HCT116 (cell line): Measurements from ENCODE around the gene SIL1. TPM values are rescaled to one million over a fixed set of nuclear protein-coding genes. Genes with fewer than 3 reads are reported as not detected.

Source experiments
- ATAC-seq: fragments of 200-7000 bp; cut with Tn5 transposase; 2 replicates; pipeline ENCODE4 v1.9.1; 2020; ENCODE audit warnings: mild to moderate bottlenecking, moderate library complexity
- BruUV-seq: library from RNA; stranded (reverse); fragments of 400-500 nt; replicated peaks from 2 replicates; lab custom pipeline; 2021; lab: Mats Ljungman, UMichigan
- CTCF ChIA-PET: fragments of 300-600 bp; sonication (Branson Sonifier 250); formaldehyde crosslinking; loops from one replicate; lab custom pipeline; 2021; ENCODE audit warnings: antibody characterized with exemption; lab: Charles Lee
- POLR2A ChIA-PET: fragments of 300-600, 350-600 bp; sonication (Branson Sonifier 250); formaldehyde crosslinking; loops from one replicate; lab custom pipeline; 2021; ENCODE audit warnings: antibody characterized with exemption; lab: Charles Lee
- RAD21 ChIA-PET, 2 experiments: fragments of 300-600 bp; sonication (Branson Sonifier 250); formaldehyde crosslinking; loops; one replicate each; lab custom pipeline; 2023; ENCODE audit warnings: low total read pairs in 2 of 2; ENCODE audit not compliant: uncharacterized antibody in 2 of 2, unreplicated experiment in 2 of 2, low non-redundant PET in 1 of 2; lab: Charles Lee
- DNase-seq: peaks from one replicate; pipeline ENCODE4 v3.0.0-alpha.2; 2010; ENCODE audit warnings: low read depth, low spot score
- H2AFZ ChIP-seq: fragments of 200-600 bp; shearing (Covaris generic), sonication (generic); 2 replicates; pipeline ENCODE4 v1.6.1; 2017; ENCODE audit warnings: low read depth, mixed run types, mixed read lengths, antibody characterized with exemption, low read length; ENCODE audit not compliant: poor library complexity, severe bottlenecking
- H3K27ac ChIP-seq: 2 replicates; pipeline ENCODE4 v1.5.1; 2012; ENCODE audit warnings: low read depth, low read length
- H3K27me3 ChIP-seq: fragments of 200-600 bp; sonication (generic); 2 replicates; pipeline ENCODE4 v1.6.1; 2016; ENCODE audit warnings: mixed run types, low read length, mixed read lengths; ENCODE audit not compliant: insufficient read depth
- H3K36me3 ChIP-seq, 2 experiments: fragments of 200-500 bp in 1 of 2; fragments of 200-600 bp in 1 of 2; sonication (Bioruptor generic) in 1 of 2; sonication (generic) in 1 of 2; 2 replicates each; pipeline versions ENCODE4 v1.5.1 to v1.6.1; 2014 to 2016; ENCODE audit warnings: low read length in 2 of 2, inconsistent platforms in 1 of 2, mixed read lengths in 1 of 2, mixed run types in 1 of 2; ENCODE audit not compliant: insufficient read depth in 2 of 2, control insufficient read depth in 1 of 2
- H3K4me1 ChIP-seq, 2 experiments: fragments of 200-600 bp in 1 of 2; sonication (generic) in 1 of 2; 2 replicates each; pipeline versions ENCODE4 v1.5.1 to v1.6.1; 2012 to 2017; ENCODE audit warnings: low read length in 2 of 2, inconsistent platforms in 1 of 2, mild to moderate bottlenecking in 1 of 2, mixed read lengths in 1 of 2, mixed run types in 1 of 2, moderate library complexity in 1 of 2; ENCODE audit not compliant: insufficient read depth in 2 of 2, control insufficient read depth in 1 of 2
- H3K4me2 ChIP-seq: fragments of 200-600 bp; sonication (generic); 2 replicates; pipeline ENCODE4 v1.6.1; 2017; ENCODE audit warnings: mixed run types, low read length, mixed read lengths
- H3K4me3 ChIP-seq, 2 experiments: fragments of 200-600 bp in 1 of 2; sonication (generic) in 1 of 2; replicated peaks in 1 of 2; 2 replicates each; pipeline ENCODE4 v1.5.1; 2011 to 2016; ENCODE audit warnings: low read length in 2 of 2, control low read depth in 1 of 2, low read depth in 1 of 2, mild to moderate bottlenecking in 1 of 2, mixed read lengths in 1 of 2, mixed run types in 1 of 2
- H3K79me2 ChIP-seq: fragments of 200-600 bp; sonication (generic); 2 replicates; pipeline ENCODE4 v1.6.1; 2017; ENCODE audit warnings: mild to moderate bottlenecking, mixed run types, low read length, moderate library complexity, mixed read lengths; ENCODE audit not compliant: insufficient read depth
- H3K9ac ChIP-seq: fragments of 200-600 bp; sonication (generic); 2 replicates; pipeline ENCODE4 v1.6.1; 2016; ENCODE audit warnings: low read length, mixed read lengths
- H3K9me2 ChIP-seq: fragments of 200-600 bp; sonication (generic), shearing (Covaris generic); 2 replicates; pipeline ENCODE4 v1.6.1; 2017; ENCODE audit warnings: mixed run types, mild to moderate bottlenecking, moderate library complexity; ENCODE audit not compliant: insufficient read depth
- H3K9me3 ChIP-seq, 2 experiments: fragments of 200-500 bp in 1 of 2; fragments of 200-600 bp in 1 of 2; sonication (Bioruptor generic) in 1 of 2; sonication (generic) in 1 of 2; 2 replicates each; pipeline ENCODE4 v1.6.1; 2014 to 2017; ENCODE audit warnings: low read length in 2 of 2, mixed read lengths in 2 of 2, inconsistent platforms in 1 of 2, low read depth in 1 of 2, mild to moderate bottlenecking in 1 of 2, mixed run types in 1 of 2, moderate library complexity in 1 of 2; ENCODE audit not compliant: control insufficient read depth in 1 of 2, insufficient read depth in 1 of 2
- H4K20me1 ChIP-seq: fragments of 200-600 bp; sonication (generic), shearing (Covaris generic); 2 replicates; pipeline ENCODE4 v1.6.1; 2017; ENCODE audit warnings: mixed run types, mild to moderate bottlenecking, moderate library complexity; ENCODE audit not compliant: insufficient read depth
- CBX3 ChIP-seq: IDR thresholded peaks from 2 replicates; pipeline ENCODE4 v1.6.1; 2012; ENCODE audit warnings: low read depth
- ELF1 ChIP-seq: IDR thresholded peaks from 2 replicates; pipeline ENCODE4 v1.6.1; 2012; ENCODE audit warnings: low read depth, borderline replicate concordance
- FOSL1 ChIP-seq: IDR thresholded peaks from 2 replicates; pipeline ENCODE4 v1.6.1; 2012; ENCODE audit warnings: low read depth
- JUND ChIP-seq: IDR thresholded peaks from 2 replicates; pipeline ENCODE4 v1.6.1; 2012
- POLR2AphosphoS5 ChIP-seq: IDR thresholded peaks from 2 replicates; pipeline ENCODE4 v1.6.1; 2011; ENCODE audit warnings: mild to moderate bottlenecking, low read depth, low read length, moderate library complexity
- SIN3A ChIP-seq: IDR thresholded peaks from 2 replicates; pipeline ENCODE4 v1.6.1; 2012; ENCODE audit warnings: low read depth
- SRF ChIP-seq: IDR thresholded peaks from 2 replicates; pipeline ENCODE4 v1.6.1; 2012; ENCODE audit warnings: low read depth
- TCF7L2 ChIP-seq: IDR thresholded peaks from 2 replicates; pipeline ENCODE4 v1.7.0; 2011; ENCODE audit warnings: borderline replicate concordance, inconsistent platforms; ENCODE audit not compliant: insufficient read depth, insufficient read length; ENCODE audit errors: extremely low read depth
- ZFX ChIP-seq: fragments of 450-650 bp; IDR thresholded peaks from 2 replicates; pipeline ENCODE4 v1.6.1; 2017
- intact Hi-C: fragments of 100-400 bp; cut with micrococcal nuclease; formaldehyde crosslinking; loops from 2 replicates; pipeline ENCODE4 v1.10.0; 2022
- total RNA-seq: library from RNA; stranded (reverse); gene quantifications from one replicate; pipeline ENCODE4 v1.2.1, GENCODE V29; 2021; ENCODE audit not compliant: unreplicated experiment
- TF ChIP-seq, protein P1 (sequence below): IDR thresholded peaks from 2 replicates; pipeline ENCODE4 v1.6.1; 2012
- TF ChIP-seq, protein P2 (sequence below): IDR thresholded peaks from 2 replicates; pipeline ENCODE4 v1.6.1; 2012
- TF ChIP-seq, protein P3 (sequence below), 3 experiments: fragments of 200-600 bp in 1 of 3; sonication (generic) in 1 of 3; IDR thresholded peaks in 2 of 3; conservative IDR thresholded peaks in 1 of 3; 2 replicates each; pipeline ENCODE4 v1.5.1; 2012 to 2017; ENCODE audit warnings: low read depth in 2 of 3, low read length in 2 of 3, antibody characterized with exemption in 1 of 3, borderline replicate concordance in 1 of 3, control low read depth in 1 of 3, mild to moderate bottlenecking in 1 of 3, mixed read lengths in 1 of 3, mixed run types in 1 of 3, moderate library complexity in 1 of 3; ENCODE audit not compliant: insufficient read depth in 1 of 3
- TF ChIP-seq, protein P4 (sequence below): IDR thresholded peaks from 2 replicates; pipeline ENCODE4 v1.6.1; 2011; ENCODE audit warnings: mild to moderate bottlenecking, low read length, moderate library complexity; ENCODE audit not compliant: insufficient replicate concordance; ENCODE audit errors: extremely low read depth

The SIL1 gene
- total RNA-seq, 1 experiment from 2014 or later: 34.0 TPM

DNA sequence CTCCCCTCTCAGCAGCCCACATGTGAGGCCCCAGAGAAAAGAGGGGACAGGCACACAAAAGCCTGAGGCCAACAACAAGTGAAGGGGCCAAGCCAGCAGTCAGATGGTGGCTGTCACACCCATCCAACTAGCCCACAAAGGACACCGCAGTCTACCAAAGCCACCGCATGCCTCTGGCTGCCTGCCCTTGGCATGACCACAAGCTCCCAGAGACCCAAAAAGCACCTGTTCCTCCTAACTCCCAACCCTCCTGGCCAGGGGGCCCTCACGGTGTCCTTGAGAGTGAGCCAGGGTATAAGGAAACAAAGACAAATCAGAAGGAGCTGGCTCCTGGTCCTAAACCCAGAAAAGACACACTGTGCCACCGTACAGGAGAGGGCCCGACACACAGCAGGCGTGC, 245.2 kb downstream of the SIL1 start (continued):
- TF ChIP-seq TCF7L2: no peak

DNA sequence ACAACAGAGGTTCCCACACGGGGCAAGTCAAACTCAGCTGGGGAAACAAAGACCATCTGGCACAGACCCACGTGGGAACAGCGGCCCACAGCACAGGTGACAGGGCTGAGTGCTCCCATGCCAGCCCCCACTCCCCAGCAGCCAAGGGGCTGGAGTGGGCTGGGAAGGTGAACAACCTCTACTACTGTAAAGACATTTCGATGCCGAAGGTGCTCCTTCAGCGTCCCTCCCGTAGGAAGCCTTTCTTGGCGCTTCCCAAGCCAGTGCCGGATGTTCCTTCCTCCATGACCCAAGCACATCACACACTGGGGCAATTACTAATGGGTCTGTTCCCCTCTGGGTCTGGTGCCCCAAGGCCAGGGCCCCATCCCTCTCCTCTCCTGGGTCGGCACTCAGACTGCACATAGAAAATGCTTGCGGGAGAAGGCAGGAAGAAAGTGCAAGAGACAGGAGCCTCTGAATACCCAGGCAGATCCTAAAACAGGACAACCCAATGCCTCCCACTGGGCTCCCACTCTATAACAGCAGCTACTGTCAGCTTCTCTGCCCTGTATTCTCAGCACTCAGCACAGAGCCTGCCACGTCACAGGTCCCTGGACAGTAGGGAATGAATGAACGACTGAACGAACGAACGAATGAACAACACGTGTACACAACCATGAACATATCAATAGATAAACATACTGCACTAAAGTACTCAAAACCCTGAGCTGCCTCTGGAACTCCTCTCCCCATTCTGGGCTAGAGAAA, 246.0 kb downstream of the SIL1 start:
- Histone ChIP-seq H3K79me2 (no peaks in the 10 kb centered on the region), H4K20me1 (no peaks in the 10 kb centered on the region), H3K4me2 (no peak overlapping the region), H3K9me2 (no peaks in the 10 kb centered on the region), H3K27me3 (no peaks in the 10 kb centered on the region)
- POLR2A ChIA-PET: no interaction called here
- BruUV-seq: no TSS peak
- TF ChIP-seq, protein P1, sequence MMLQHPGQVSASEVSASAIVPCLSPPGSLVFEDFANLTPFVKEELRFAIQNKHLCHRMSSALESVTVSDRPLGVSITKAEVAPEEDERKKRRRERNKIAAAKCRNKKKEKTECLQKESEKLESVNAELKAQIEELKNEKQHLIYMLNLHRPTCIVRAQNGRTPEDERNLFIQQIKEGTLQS: no peak
- TF ChIP-seq, protein P2, sequence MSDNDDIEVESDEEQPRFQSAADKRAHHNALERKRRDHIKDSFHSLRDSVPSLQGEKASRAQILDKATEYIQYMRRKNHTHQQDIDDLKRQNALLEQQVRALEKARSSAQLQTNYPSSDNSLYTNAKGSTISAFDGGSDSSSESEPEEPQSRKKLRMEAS: no peak
- TF ChIP-seq, protein P3, sequence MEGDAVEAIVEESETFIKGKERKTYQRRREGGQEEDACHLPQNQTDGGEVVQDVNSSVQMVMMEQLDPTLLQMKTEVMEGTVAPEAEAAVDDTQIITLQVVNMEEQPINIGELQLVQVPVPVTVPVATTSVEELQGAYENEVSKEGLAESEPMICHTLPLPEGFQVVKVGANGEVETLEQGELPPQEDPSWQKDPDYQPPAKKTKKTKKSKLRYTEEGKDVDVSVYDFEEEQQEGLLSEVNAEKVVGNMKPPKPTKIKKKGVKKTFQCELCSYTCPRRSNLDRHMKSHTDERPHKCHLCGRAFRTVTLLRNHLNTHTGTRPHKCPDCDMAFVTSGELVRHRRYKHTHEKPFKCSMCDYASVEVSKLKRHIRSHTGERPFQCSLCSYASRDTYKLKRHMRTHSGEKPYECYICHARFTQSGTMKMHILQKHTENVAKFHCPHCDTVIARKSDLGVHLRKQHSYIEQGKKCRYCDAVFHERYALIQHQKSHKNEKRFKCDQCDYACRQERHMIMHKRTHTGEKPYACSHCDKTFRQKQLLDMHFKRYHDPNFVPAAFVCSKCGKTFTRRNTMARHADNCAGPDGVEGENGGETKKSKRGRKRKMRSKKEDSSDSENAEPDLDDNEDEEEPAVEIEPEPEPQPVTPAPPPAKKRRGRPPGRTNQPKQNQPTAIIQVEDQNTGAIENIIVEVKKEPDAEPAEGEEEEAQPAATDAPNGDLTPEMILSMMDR (IDR thresholded peaks at IDR 0.05 in 2 of 3, conservative IDR thresholded peaks at IDR 0.05 in 1 of 3; ENCODE audit: borderline replicate concordance in 1 of 3, insufficient read depth in 1 of 3, low read depth in 2 of 3, low read length in 2 of 3): no peak
- TF ChIP-seq ZFX (no peak), SIN3A (no peak), FOSL1 (no peak), CBX3 (no peak), ELF1 (no peak), TCF7L2 (no peak), POLR2AphosphoS5 (no peak), JUND (no peak), SRF (no peak)
- TF ChIP-seq, protein P4, sequence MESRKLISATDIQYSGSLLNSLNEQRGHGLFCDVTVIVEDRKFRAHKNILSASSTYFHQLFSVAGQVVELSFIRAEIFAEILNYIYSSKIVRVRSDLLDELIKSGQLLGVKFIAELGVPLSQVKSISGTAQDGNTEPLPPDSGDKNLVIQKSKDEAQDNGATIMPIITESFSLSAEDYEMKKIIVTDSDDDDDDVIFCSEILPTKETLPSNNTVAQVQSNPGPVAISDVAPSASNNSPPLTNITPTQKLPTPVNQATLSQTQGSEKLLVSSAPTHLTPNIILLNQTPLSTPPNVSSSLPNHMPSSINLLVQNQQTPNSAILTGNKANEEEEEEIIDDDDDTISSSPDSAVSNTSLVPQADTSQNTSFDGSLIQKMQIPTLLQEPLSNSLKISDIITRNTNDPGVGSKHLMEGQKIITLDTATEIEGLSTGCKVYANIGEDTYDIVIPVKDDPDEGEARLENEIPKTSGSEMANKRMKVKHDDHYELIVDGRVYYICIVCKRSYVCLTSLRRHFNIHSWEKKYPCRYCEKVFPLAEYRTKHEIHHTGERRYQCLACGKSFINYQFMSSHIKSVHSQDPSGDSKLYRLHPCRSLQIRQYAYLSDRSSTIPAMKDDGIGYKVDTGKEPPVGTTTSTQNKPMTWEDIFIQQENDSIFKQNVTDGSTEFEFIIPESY: no peak
- TF ChIP-seq, all 23 proteins: peak for 0
- DNase-seq (no peak), ATAC-seq (no peak)
- H3K9ac ChIP-seq: no peak overlapping the region
- H2AFZ ChIP-seq: no peak overlapping the region
- intact Hi-C loops: no loop called here
- H3K36me3 ChIP-seq: no peaks in the 10 kb centered on the region
- CTCF ChIA-PET: no interaction called here
- H3K4me1 ChIP-seq: no peaks in the 10 kb centered on the region
- H3K9me3 ChIP-seq: no peaks in the 10 kb centered on the region
- RAD21 ChIA-PET: no interaction called here
- H3K4me3 ChIP-seq: no peak overlapping the region
- H3K27ac ChIP-seq: no peak overlapping the region
